Measurements from ENCODE around the gene FAM83C.

FAM83C gene

DNA sequence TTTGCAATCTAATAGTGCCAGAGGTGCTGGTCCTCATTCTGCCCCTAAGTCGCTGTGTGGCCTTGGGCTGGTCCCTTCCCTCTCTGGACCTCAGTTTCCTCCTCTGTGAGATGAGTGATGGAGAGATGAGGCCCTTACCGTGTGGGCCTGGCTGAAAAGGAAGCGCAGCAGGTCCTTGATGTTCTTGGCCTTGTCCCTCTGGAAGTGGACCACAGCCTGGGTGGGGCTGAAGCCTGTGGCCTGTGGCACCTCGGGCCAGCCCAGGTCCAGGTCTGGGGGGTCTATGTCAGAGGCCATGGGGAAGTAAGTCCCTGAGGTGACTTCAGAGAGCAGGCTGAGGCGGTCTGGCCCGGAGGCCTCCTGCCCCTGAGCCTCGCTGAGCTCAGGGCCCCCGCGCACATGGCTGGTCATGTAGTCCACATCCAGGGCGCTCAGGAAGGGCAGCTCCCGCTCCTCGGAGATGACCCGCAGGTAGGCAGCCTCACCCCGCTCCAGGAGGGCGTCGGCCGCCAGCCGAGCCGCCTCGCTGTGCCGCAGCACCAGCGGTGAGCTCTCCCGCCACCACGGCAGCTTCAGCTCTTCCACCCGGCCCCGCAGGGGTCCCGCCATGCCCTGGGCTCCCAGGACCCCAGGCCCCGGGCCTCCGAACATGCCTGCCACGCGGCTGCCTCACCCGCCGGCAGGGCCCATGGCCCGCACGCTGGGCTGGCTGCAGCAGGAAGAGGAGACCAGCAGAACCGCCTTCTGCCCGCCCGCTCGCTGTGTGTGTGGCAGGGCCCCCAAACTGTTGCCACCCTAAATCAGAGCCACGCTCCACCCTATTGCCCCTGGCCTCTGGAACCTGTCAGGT is at the start of gene FAM83C:
Gene FAM83C (minus strand): TSS at position 772 of the 850 bp plus-strand sequence. CDS start 121 bp downstream, at position 651.
- no peak for DNase-seq

DNA sequence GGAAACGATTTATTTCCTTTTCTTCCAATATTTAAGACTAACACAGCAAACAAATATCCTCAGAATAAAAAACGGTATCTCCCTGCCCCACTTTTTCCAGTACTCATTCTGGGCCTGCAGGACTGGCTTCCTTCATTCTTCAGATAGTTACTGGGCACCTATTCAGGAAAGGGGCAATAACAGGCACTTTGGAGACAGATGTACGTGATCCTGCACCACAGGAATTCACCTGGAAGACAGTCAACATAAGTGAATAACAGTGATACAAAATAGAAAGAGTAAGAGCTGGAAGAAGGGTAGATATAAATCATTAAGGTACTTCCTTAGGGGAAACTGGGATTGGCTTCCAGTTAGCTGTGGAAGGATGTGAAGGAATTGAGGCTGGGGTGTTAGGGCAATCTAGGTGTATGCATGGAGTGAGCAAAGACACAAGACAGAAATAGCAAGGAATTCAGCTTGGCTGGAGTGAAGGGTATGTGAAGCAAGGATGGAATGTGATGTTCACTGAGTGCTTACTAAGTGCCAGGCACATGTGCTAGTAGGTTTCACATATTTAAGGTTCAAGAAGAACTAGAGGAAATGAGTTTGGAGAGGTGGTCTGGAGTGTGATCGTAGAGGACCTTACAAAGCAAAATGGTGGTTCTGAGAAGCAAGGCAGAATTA is 49.3 kb upstream of the FAM83C start:
- DNase-seq = no peak

GRCh38 chr20:35340436-35340835 is 48.2 kb upstream of the FAM83C start:
- DNase-seq = no peak

- DNase-seq = no peak
Observed at GRCh38 chr20:35339636-35340035, 47.4 kb upstream of the FAM83C start.

DNA sequence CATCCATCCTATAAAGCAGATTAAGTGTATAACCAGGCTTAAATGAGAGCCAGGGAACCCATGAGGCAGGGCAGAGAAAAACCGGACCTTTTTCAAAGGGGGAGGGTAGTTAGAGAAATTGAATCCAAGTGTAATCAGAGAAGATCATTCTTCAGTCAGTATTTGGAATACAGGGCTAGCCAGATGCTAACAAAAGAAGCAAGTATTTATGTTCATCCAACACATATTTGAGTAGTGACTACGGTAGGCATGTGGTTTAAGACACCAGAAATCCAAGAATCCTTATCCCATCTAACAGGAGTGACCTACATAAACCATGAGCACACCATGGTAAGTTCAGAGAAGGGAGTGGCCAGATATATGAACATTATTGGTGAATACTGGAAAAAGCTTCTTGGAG is 46.8 kb upstream of the FAM83C start:
- peak; percentile 26 for DNase-seq

DNA sequence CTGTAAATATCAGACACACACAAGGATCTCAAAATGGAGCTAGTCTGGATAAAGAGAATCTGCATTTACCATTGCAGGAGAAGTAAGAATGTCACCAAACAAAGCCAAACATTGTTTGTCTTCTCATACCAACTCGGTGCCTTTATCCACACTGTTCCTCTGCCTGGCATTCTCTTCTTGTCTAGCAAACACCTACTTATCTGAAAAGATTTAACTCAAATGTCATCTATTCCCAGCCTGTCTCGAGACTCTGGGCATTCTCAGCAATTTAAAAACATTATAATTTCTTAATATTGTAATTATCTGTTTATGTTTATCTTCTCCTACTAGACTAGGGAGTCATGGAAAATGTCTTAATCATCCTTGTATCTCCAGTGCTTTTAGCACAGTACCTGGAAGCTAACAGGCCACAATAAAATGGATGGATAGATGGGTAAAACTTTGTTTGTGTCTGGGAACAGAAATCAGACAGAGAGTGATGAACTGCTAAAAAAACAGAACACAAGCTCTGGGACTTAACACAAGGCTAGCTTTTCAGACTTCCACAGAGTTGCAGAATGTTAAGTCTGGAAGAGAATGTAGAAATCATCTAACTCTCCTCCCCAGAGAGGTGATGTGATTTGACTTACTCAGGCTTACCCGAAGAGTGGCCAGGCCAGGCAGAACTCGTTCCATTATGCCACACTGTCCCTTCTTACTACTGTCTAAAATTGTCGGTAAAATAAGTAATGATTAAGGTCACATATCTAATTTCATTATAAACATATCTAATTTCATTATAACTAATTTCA is 42.3 kb upstream of the FAM83C start:
- DNase-seq = no peak

GRCh38 chr20:35333606-35334005 is 41.4 kb upstream of the FAM83C start:
- DNase-seq = no peak

- DNase-seq = no peak
Observed at GRCh38 chr20:35332540-35333200, 40.4 kb upstream of the FAM83C start.

- DNase-seq = peak; percentile 71
Observed at GRCh38 chr20:35329435-35330139, 37.4 kb upstream of the FAM83C start.

DNA sequence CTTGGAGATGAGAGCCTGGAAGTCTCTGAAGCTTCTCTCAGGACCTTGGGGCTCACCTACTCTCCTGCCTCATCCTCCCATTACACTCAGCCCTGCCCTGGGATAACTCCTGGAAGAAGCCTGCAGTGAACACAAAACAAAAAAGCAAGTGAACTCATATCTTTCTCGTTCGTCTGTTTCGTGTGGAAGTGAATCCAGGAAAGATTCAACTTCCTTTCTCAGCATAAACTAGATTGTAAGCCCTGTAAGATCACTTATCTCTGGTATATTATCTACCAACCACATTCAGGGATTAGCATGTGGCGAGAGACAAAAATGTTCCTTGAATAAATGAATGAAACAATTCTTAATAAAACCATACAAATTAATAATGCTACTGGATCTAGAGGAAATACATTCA is 36.5 kb upstream of the FAM83C start:
- no peak for DNase-seq

GRCh38 chr20:35328095-35328685 is 36.0 kb upstream of the FAM83C start:
- DNase-seq = no peak

GRCh38 chr20:35327074-35327976 is 35.1 kb upstream of the FAM83C start:
- no peak for DNase-seq

- DNase-seq = no peak
Observed at GRCh38 chr20:35326740-35327073, 34.5 kb upstream of the FAM83C start.

DNA sequence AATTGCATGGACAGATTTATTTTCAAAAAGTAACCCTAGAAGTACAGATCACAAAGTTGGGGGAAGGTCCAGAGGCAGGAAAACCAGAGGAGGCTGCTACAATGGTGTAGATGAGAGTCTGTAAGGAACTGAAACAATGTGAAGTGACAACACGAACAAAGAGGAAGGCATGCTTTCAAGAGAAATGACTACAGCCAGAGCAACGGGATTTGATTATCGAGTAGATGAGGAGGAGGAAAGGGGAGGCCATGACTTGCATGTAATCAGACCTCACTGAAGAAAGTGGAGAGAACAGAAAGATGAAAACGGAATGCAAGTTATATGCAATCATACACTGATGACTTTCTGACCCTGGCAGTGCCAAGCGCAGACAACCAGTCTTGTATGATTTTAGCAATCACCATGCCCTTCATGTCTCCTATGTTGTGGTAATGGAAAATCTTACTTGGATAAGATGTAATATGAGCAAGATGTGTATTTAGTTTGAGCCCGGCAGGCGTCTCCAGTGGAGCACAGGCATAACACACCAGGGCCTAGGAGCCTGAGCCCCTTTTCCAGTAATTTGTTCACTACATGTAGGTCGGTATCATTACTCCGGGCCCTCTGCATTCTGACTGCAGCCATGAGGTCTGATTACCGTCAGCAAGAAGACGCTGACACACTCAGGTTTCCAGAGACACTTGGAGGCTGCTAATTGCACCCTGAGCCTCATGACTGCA is 34.0 kb upstream of the FAM83C start:
- DNase-seq = no peak

GRCh38 chr20:35325401-35325800 is 33.2 kb upstream of the FAM83C start:
- DNase-seq = no peak

GRCh38 chr20:35320396-35321126 is 28.3 kb upstream of the FAM83C start:
- DNase-seq = no peak

GRCh38 chr20:35319871-35320197 is 27.6 kb upstream of the FAM83C start:
- DNase-seq = no peak

DNA sequence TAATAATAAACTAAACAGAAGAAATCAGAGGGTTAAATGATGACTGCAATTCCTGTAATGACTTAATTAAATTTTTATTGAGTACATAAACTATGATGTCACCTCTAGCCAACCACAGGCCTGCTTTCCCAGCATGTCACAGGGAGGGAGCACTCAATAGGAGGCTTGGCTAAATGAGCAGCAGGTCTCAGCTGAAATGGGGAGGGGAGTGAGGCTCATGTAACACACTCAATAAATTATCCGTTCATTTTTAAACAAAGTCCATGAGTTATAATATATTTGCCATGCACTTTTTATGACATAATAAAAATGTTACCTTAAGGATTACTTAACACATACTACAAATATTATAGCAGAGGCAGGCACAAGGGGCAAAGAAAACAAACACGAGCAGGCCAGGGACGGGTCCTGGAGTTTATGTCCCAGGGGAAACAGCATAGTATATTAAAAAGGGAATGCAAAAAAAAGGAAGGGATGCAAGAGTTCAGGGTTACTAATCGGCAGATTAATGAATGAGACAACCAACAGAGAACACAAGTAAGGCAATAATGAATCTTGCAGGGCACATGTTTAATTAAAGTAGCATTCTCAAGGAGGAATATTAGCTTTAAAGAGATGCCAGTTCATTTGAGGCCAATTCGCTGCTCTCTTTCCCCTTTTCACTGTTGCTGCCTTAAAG is 27.1 kb upstream of the FAM83C start:
- DNase-seq = no peak

All from NCI-H82 (cell line).